ENCODE results near the gene SEBOX.

GRCh38 chr17:28379814-28380801 lies 15.1 kb upstream of the SEBOX start:
- TF ChIP-seq CTCF (IDR thresholded peaks at IDR 0.05) = no peak
- TF ChIP-seq POLR2A (IDR thresholded peaks at IDR 0.05; ENCODE audit: low read depth) = no peak
- no peak for TF ChIP-seq POLR2AphosphoS5 (IDR thresholded peaks at IDR 0.05)

Measured in esophagus muscularis mucosa (tissue), 3 donors.